ENCODE results near the gene ASAP2.

Gene ASAP2

GRCh38 chr2:9169349-9170107 is 37.1 kb upstream of the ASAP2 start:
- no peaks in the 10 kb centered on the region for H3K36me3 ChIP-seq (ENCODE audit: control insufficient read depth, insufficient read depth, low read length)
- no peak overlapping the region for H3K23ac ChIP-seq (ENCODE audit: low read length)
- H3K27ac ChIP-seq (ENCODE audit: low read depth, low read length), result no peak overlapping the region
- H3K56ac ChIP-seq (ENCODE audit: low read length), result no peak overlapping the region
- no peak overlapping the region for H3K4me2 ChIP-seq (ENCODE audit: low read length)
- no peaks in the 10 kb centered on the region for H3K79me2 ChIP-seq (ENCODE audit: control insufficient read depth, insufficient read depth, low read length)
- no peak overlapping the region for H2BK15ac ChIP-seq (replicated peaks; ENCODE audit: low read depth)
- no peak overlapping the region for H2BK120ac ChIP-seq (ENCODE audit: low read depth, low read length)
- DNase-seq, result no peak
- H2BK5ac ChIP-seq (ENCODE audit: low read length), result no peak overlapping the region
- no peak overlapping the region for H2AK5ac ChIP-seq (ENCODE audit: low read length)
- no peaks in the 10 kb centered on the region for H3K79me1 ChIP-seq (ENCODE audit: low read length)
- no peak overlapping the region for H4K8ac ChIP-seq (ENCODE audit: low read depth, low read length)
- H3K4ac ChIP-seq (ENCODE audit: low read depth, low read length), result no peak overlapping the region
- no peak overlapping the region for H3K9ac ChIP-seq (ENCODE audit: low read length)
- H3K4me3 ChIP-seq (ENCODE audit: low read length), result no peak overlapping the region
- WGBS (ENCODE audit: extremely low coverage, insufficient coverage, low lambda C conversion rate), result no CpG with 5 or more reads among the region's 9 CpGs
- H3K18ac ChIP-seq (ENCODE audit: low read length), result no peak overlapping the region
- no peak overlapping the region for H4K5ac ChIP-seq (ENCODE audit: low read length)
- no peaks in the 10 kb centered on the region for H3K27me3 ChIP-seq (ENCODE audit: insufficient read depth, low read length, poor library complexity)
- no peaks in the 10 kb centered on the region for H3K4me1 ChIP-seq (ENCODE audit: control insufficient read depth, low read depth, low read length)

- H3K27ac ChIP-seq (ENCODE audit: low read depth, low read length), result no peak overlapping the region
- peak; percentile 67 for DNase-seq
- H4K5ac ChIP-seq (ENCODE audit: low read length), result no peak overlapping the region
- H3K9ac ChIP-seq (ENCODE audit: low read length), result no peak overlapping the region
- no peak overlapping the region for H3K18ac ChIP-seq (ENCODE audit: low read length)
- H2BK5ac ChIP-seq (ENCODE audit: low read length), result no peak overlapping the region
- no peaks in the 10 kb centered on the region for H3K36me3 ChIP-seq (ENCODE audit: control insufficient read depth, insufficient read depth, low read length)
- no peak overlapping the region for H3K4ac ChIP-seq (ENCODE audit: low read depth, low read length)
- H3K56ac ChIP-seq (ENCODE audit: low read length), result no peak overlapping the region
- H3K79me1 ChIP-seq (ENCODE audit: low read length), result no peaks in the 10 kb centered on the region
- no peak overlapping the region for H4K8ac ChIP-seq (ENCODE audit: low read depth, low read length)
- no peaks in the 10 kb centered on the region for H3K27me3 ChIP-seq (ENCODE audit: insufficient read depth, low read length, poor library complexity)
- no peak overlapping the region for H3K4me3 ChIP-seq (ENCODE audit: low read length)
- H2BK120ac ChIP-seq (ENCODE audit: low read depth, low read length), result no peak overlapping the region
- no peaks in the 10 kb centered on the region for H3K79me2 ChIP-seq (ENCODE audit: control insufficient read depth, insufficient read depth, low read length)
- H2BK15ac ChIP-seq (replicated peaks; ENCODE audit: low read depth), result no peak overlapping the region
- H3K4me1 ChIP-seq (ENCODE audit: control insufficient read depth, low read depth, low read length), result no peaks in the 10 kb centered on the region
- WGBS (ENCODE audit: extremely low coverage, insufficient coverage, low lambda C conversion rate), result no CpG with 5 or more reads among the region's 8 CpGs
- H3K4me2 ChIP-seq (ENCODE audit: low read length), result no peak overlapping the region
- H3K23ac ChIP-seq (ENCODE audit: low read length), result no peak overlapping the region
- no peak overlapping the region for H2AK5ac ChIP-seq (ENCODE audit: low read length)
Observed at GRCh38 chr2:9170458-9171130, 36.0 kb upstream of the ASAP2 start.

DNA sequence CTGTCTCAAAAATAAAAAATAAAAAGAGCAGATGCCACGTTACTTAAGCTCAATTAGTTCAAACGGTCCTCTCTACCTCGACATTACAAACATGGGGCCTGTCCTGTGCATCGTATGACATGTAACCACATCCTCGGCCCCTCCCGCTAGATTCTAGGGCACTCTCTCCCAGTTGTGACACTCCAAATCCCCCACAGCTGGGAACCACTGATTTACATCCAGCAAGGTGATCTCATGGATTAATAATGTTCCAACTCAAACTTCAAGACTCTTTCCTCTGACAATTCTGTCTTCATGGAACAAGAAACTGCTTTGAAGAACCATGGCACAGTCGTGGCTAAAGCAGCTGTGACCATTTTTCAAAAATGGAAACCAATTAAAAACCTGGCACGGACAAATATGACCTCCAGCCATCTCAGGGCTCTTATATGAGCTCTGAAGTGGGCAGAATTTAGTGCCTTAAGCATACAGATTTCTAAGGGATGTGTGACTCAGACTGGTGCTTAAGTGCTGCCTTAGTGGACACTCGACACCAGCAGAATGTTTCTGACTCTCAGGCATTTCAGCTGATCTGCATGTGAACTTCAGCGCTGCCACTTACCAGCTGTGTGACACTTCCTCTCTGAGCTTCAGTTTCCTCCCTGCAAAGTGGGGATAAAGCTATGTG is 31.7 kb upstream of the ASAP2 start:
- H3K79me1 ChIP-seq (ENCODE audit: low read length), result no peaks in the 10 kb centered on the region

GRCh38 chr2:9178110-9178903 is 28.3 kb upstream of the ASAP2 start:
- no peaks in the 10 kb centered on the region for H3K79me1 ChIP-seq (ENCODE audit: low read length)
- H3K23ac ChIP-seq (ENCODE audit: low read length), result no peak overlapping the region
- no peak overlapping the region for H4K5ac ChIP-seq (ENCODE audit: low read length)
- no peak overlapping the region for H2BK120ac ChIP-seq (ENCODE audit: low read depth, low read length)
- H3K4me3 ChIP-seq (ENCODE audit: low read length), result no peak overlapping the region
- no peak overlapping the region for H3K56ac ChIP-seq (ENCODE audit: low read length)
- H2BK5ac ChIP-seq (ENCODE audit: low read length), result no peak overlapping the region
- DNase-seq, result peak; percentile 94
- H3K36me3 ChIP-seq (ENCODE audit: control insufficient read depth, insufficient read depth, low read length), result no peaks in the 10 kb centered on the region
- H2BK15ac ChIP-seq (replicated peaks; ENCODE audit: low read depth), result no peak overlapping the region
- no peak overlapping the region for H3K4ac ChIP-seq (ENCODE audit: low read depth, low read length)
- H3K18ac ChIP-seq (ENCODE audit: low read length), result no peak overlapping the region
- H3K4me1 ChIP-seq (ENCODE audit: control insufficient read depth, low read depth, low read length), result peaks cover 11% of the 10 kb centered on the region
- no peak overlapping the region for H4K8ac ChIP-seq (ENCODE audit: low read depth, low read length)
- H3K4me2 ChIP-seq (ENCODE audit: low read length), result no peak overlapping the region
- no peak overlapping the region for H3K9ac ChIP-seq (ENCODE audit: low read length)
- H3K79me2 ChIP-seq (ENCODE audit: control insufficient read depth, insufficient read depth, low read length), result no peaks in the 10 kb centered on the region
- no CpG with 5 or more reads among the region's 2 CpGs for WGBS (ENCODE audit: extremely low coverage, insufficient coverage, low lambda C conversion rate)
- no peak overlapping the region for H3K27ac ChIP-seq (ENCODE audit: low read depth, low read length)
- no peaks in the 10 kb centered on the region for H3K27me3 ChIP-seq (ENCODE audit: insufficient read depth, low read length, poor library complexity)
- H2AK5ac ChIP-seq (ENCODE audit: low read length), result no peak overlapping the region

More for the DNA sequence above, 31.7 kb upstream of the ASAP2 start:
- WGBS (ENCODE audit: extremely low coverage, insufficient coverage, low lambda C conversion rate), result no CpG with 5 or more reads among the region's 10 CpGs
- H2BK120ac ChIP-seq (ENCODE audit: low read depth, low read length), result no peak overlapping the region
- no peak overlapping the region for H2BK5ac ChIP-seq (ENCODE audit: low read length)
- H3K56ac ChIP-seq (ENCODE audit: low read length), result peak overlapping the region; percentile 31
- H3K27ac ChIP-seq (ENCODE audit: low read depth, low read length), result peak overlapping the region; percentile 42
- no peak overlapping the region for H4K5ac ChIP-seq (ENCODE audit: low read length)
- no peak overlapping the region for H3K23ac ChIP-seq (ENCODE audit: low read length)
- no peak overlapping the region for H2AK5ac ChIP-seq (ENCODE audit: low read length)
- peaks cover 11% of the 10 kb centered on the region for H3K4me1 ChIP-seq (ENCODE audit: control insufficient read depth, low read depth, low read length)
- DNase-seq, result peak; percentile 87
- no peaks in the 10 kb centered on the region for H3K36me3 ChIP-seq (ENCODE audit: control insufficient read depth, insufficient read depth, low read length)
- H3K4me2 ChIP-seq (ENCODE audit: low read length), result no peak overlapping the region
- H3K9ac ChIP-seq (ENCODE audit: low read length), result no peak overlapping the region
- no peaks in the 10 kb centered on the region for H3K27me3 ChIP-seq (ENCODE audit: insufficient read depth, low read length, poor library complexity)
- H4K8ac ChIP-seq (ENCODE audit: low read depth, low read length), result no peak overlapping the region
- H3K4me3 ChIP-seq (ENCODE audit: low read length), result no peak overlapping the region
- H2BK15ac ChIP-seq (replicated peaks; ENCODE audit: low read depth), result no peak overlapping the region
- no peak overlapping the region for H3K4ac ChIP-seq (ENCODE audit: low read depth, low read length)
- H3K79me2 ChIP-seq (ENCODE audit: control insufficient read depth, insufficient read depth, low read length), result no peaks in the 10 kb centered on the region
- no peak overlapping the region for H3K18ac ChIP-seq (ENCODE audit: low read length)

DNA sequence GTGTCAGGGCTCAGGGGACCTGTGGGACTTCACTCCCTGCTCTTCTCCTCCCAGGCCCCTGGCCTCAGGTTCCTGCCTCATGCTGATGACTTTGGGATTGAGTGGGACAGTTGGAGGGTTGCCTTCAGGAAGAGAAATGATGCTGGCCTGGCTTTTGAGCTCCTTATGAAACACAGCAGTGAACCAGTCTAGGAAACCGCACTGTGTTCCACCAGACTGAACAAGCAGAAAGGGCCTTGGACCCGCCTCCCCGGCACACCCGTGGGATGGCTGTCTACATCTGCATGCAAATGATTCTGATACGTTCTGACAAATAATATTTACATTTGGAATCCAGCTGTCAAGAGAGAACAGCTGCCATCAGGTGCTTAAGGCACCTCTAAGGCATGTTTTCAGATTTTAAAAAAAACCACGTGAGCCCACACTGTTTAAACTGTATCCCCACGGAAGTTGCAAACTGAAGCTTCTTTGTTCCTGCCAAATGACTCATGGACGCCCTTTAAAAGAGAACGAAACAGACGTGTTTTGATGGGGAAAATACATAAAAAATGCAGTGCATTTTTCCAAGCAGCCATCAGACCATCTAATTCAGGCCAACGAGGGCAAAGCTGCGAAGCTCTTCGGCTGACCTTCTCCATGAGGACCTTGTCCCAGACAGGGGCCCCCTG is 27.6 kb upstream of the ASAP2 start:
- WGBS (ENCODE audit: extremely low coverage, insufficient coverage, low lambda C conversion rate), result no CpG with 5 or more reads among the region's 13 CpGs
- no peak overlapping the region for H3K4me3 ChIP-seq (ENCODE audit: low read length)

More for the DNA sequence above, 27.6 kb upstream of the ASAP2 start:
- no peak overlapping the region for H3K18ac ChIP-seq (ENCODE audit: low read length)
- no peak for DNase-seq
- no peak overlapping the region for H2AK5ac ChIP-seq (ENCODE audit: low read length)
- no peak overlapping the region for H3K23ac ChIP-seq (ENCODE audit: low read length)
- no peak overlapping the region for H3K4me2 ChIP-seq (ENCODE audit: low read length)
- no peaks in the 10 kb centered on the region for H3K79me1 ChIP-seq (ENCODE audit: low read length)
- H3K4ac ChIP-seq (ENCODE audit: low read depth, low read length), result no peak overlapping the region
- peaks cover 11% of the 10 kb centered on the region for H3K4me1 ChIP-seq (ENCODE audit: control insufficient read depth, low read depth, low read length)
- no peaks in the 10 kb centered on the region for H3K36me3 ChIP-seq (ENCODE audit: control insufficient read depth, insufficient read depth, low read length)
- H3K27me3 ChIP-seq (ENCODE audit: insufficient read depth, low read length, poor library complexity), result no peaks in the 10 kb centered on the region
- no peak overlapping the region for H2BK15ac ChIP-seq (replicated peaks; ENCODE audit: low read depth)
- H4K5ac ChIP-seq (ENCODE audit: low read length), result no peak overlapping the region
- H4K8ac ChIP-seq (ENCODE audit: low read depth, low read length), result no peak overlapping the region
- no peak overlapping the region for H2BK5ac ChIP-seq (ENCODE audit: low read length)
- H3K9ac ChIP-seq (ENCODE audit: low read length), result no peak overlapping the region
- H3K56ac ChIP-seq (ENCODE audit: low read length), result no peak overlapping the region
- no peak overlapping the region for H3K27ac ChIP-seq (ENCODE audit: low read depth, low read length)
- no peak overlapping the region for H2BK120ac ChIP-seq (ENCODE audit: low read depth, low read length)
- no peaks in the 10 kb centered on the region for H3K79me2 ChIP-seq (ENCODE audit: control insufficient read depth, insufficient read depth, low read length)

Data from mesendoderm (in vitro differentiated cells).